ENCODE data around the gene SLC15A5. TPM values are rescaled to one million over a fixed set of nuclear protein-coding genes. Genes with fewer than 3 reads are reported as not detected.

The SLC15A5 gene
- polyA plus RNA-seq, 1 of the 3 experiments (the other 2 are of a cell fraction): not detected

DNA sequence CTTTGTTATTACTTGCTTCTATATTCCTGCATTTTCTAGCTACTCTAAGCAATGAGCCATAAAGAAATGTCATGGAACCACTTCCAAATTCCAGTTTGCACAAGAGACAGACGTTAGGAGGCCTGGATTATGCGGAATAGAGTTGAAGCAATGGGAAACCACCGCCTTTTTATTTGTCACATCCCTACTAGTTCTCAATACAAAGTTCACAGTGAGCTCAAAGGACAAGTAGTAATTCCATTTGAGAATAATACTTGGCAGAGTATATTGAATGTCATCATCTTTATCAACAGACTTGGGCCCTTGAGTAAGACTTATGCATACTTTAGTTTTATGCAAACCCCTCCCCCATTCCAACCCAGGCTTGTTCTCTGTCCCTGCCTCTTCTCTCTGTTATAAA, 3.7 kb upstream of the SLC15A5 start:
- H3K4me1 ChIP-seq (ENCODE audit: control insufficient read depth in 1 of 2, insufficient read depth in 2 of 2, low read depth in 1 of 2, low read length in 1 of 2): no peaks in the 10 kb centered on the region
- H3F3A ChIP-seq (replicated peaks; ENCODE audit: insufficient read depth): no peaks in the 10 kb centered on the region
- H4K20me1 ChIP-seq (ENCODE audit: insufficient read depth): no peaks in the 10 kb centered on the region
- no peaks in the 10 kb centered on the region for H3K36me3 ChIP-seq (replicated peaks in 1 of 2; ENCODE audit: control insufficient read depth in 1 of 2, insufficient read depth in 2 of 2, low read length in 1 of 2)
- H3K79me2 ChIP-seq (ENCODE audit: insufficient read depth): no peaks in the 10 kb centered on the region
- no peak overlapping the region for H3K4me2 ChIP-seq
- POLR2A ChIA-PET: no interaction called here
- no peak for DNase-seq
- H3K27ac ChIP-seq (ENCODE audit: low read depth in 2 of 2, low read length in 1 of 2): no peak overlapping the region
- H3K9me2 ChIP-seq: no peaks in the 10 kb centered on the region
- H3K27me3 ChIP-seq (ENCODE audit: insufficient read depth): no peaks in the 10 kb centered on the region
- no peak overlapping the region for H2AFZ ChIP-seq (ENCODE audit: low read depth)
- H3K9ac ChIP-seq: no peak overlapping the region
- no peak for TF ChIP-seq RAD21 (IDR thresholded peaks at IDR 0.05; ENCODE audit: low read length)
- TF ChIP-seq MEF2A (IDR thresholded peaks at IDR 0.05; ENCODE audit: borderline replicate concordance, low read depth): no peak
- TF ChIP-seq RFX5 (IDR thresholded peaks at IDR 0.05; ENCODE audit: low read length): no peak
- TF ChIP-seq GABPA (IDR thresholded peaks at IDR 0.05; ENCODE audit: low read depth): no peak
- TF ChIP-seq TEAD4 (IDR thresholded peaks at IDR 0.05; ENCODE audit: borderline replicate concordance, insufficient read depth): no peak
- TF ChIP-seq, protein P1, sequence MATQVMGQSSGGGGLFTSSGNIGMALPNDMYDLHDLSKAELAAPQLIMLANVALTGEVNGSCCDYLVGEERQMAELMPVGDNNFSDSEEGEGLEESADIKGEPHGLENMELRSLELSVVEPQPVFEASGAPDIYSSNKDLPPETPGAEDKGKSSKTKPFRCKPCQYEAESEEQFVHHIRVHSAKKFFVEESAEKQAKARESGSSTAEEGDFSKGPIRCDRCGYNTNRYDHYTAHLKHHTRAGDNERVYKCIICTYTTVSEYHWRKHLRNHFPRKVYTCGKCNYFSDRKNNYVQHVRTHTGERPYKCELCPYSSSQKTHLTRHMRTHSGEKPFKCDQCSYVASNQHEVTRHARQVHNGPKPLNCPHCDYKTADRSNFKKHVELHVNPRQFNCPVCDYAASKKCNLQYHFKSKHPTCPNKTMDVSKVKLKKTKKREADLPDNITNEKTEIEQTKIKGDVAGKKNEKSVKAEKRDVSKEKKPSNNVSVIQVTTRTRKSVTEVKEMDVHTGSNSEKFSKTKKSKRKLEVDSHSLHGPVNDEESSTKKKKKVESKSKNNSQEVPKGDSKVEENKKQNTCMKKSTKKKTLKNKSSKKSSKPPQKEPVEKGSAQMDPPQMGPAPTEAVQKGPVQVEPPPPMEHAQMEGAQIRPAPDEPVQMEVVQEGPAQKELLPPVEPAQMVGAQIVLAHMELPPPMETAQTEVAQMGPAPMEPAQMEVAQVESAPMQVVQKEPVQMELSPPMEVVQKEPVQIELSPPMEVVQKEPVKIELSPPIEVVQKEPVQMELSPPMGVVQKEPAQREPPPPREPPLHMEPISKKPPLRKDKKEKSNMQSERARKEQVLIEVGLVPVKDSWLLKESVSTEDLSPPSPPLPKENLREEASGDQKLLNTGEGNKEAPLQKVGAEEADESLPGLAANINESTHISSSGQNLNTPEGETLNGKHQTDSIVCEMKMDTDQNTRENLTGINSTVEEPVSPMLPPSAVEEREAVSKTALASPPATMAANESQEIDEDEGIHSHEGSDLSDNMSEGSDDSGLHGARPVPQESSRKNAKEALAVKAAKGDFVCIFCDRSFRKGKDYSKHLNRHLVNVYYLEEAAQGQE (IDR thresholded peaks at IDR 0.05; ENCODE audit: low read depth, low read length): no peak
- TF ChIP-seq FOXJ3 (CRISPR knock-in tag; IDR thresholded peaks at IDR 0.05): no peak
- TF ChIP-seq TCF12 (IDR thresholded peaks at IDR 0.05): no peak
- TF ChIP-seq, protein P2, sequence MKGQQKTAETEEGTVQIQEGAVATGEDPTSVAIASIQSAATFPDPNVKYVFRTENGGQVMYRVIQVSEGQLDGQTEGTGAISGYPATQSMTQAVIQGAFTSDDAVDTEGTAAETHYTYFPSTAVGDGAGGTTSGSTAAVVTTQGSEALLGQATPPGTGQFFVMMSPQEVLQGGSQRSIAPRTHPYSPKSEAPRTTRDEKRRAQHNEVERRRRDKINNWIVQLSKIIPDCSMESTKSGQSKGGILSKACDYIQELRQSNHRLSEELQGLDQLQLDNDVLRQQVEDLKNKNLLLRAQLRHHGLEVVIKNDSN (IDR thresholded peaks at IDR 0.05; ENCODE audit: borderline replicate concordance, low read depth): no peak
- no peak for TF ChIP-seq JUND (IDR thresholded peaks at IDR 0.05)
- TF ChIP-seq POLR2AphosphoS5 (IDR thresholded peaks at IDR 0.05; ENCODE audit: low read depth, low read length): no peak
- TF ChIP-seq NFIC (IDR thresholded peaks at IDR 0.05; ENCODE audit: borderline replicate concordance): no peak
- TF ChIP-seq, protein P3, sequence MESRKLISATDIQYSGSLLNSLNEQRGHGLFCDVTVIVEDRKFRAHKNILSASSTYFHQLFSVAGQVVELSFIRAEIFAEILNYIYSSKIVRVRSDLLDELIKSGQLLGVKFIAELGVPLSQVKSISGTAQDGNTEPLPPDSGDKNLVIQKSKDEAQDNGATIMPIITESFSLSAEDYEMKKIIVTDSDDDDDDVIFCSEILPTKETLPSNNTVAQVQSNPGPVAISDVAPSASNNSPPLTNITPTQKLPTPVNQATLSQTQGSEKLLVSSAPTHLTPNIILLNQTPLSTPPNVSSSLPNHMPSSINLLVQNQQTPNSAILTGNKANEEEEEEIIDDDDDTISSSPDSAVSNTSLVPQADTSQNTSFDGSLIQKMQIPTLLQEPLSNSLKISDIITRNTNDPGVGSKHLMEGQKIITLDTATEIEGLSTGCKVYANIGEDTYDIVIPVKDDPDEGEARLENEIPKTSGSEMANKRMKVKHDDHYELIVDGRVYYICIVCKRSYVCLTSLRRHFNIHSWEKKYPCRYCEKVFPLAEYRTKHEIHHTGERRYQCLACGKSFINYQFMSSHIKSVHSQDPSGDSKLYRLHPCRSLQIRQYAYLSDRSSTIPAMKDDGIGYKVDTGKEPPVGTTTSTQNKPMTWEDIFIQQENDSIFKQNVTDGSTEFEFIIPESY (IDR thresholded peaks at IDR 0.05; ENCODE audit: borderline replicate concordance, low read depth): no peak
- TF ChIP-seq CHD2 (IDR thresholded peaks at IDR 0.05; ENCODE audit: low read length, partially characterized antibody): no peak
- 4% methylated on average over 3 of the region's 3 CpGs for WGBS (ENCODE audit: low lambda C conversion rate)
- no peaks in the 10 kb centered on the region for H3K9me3 ChIP-seq
- CTCF ChIA-PET: no interaction called here
- H3K4me3 ChIP-seq (ENCODE audit: low read depth in 2 of 2, low read length in 1 of 2): no peak overlapping the region
